Erythroblast (primary cell): ENCODE measurements around the gene CFB.
"Not testable (repeated sequence)": the region's sequence is repeated elsewhere in the genome, so short reads cannot be mapped to it uniquely, and the experiment has no call there.

Experiments
- DNase-seq, 2 experiments: peaks; one replicate each; lab custom pipeline; 2025; lab: John Stamatoyannopoulos, UW
- GATA1 ChIP-seq: IDR thresholded peaks from 2 replicates; pipeline ENCODE4 v1.6.1; 2011; ENCODE audit warnings: low read depth, mild to moderate bottlenecking, control low read depth, low read length, moderate library complexity
- POLR2A ChIP-seq: IDR thresholded peaks from 2 replicates; pipeline ENCODE4 v1.6.1; 2011; ENCODE audit warnings: mild to moderate bottlenecking, low read length

Gene CFB

GRCh38 chr6:31966997-31967925 lies 21.4 kb downstream of the CFB start:
- TF ChIP-seq POLR2A (no peak), GATA1 (no peak)
- no peak for DNase-seq

GRCh38 chr6:31967926-31968320 lies 22.0 kb downstream of the CFB start:
- no peak for DNase-seq
- no peak for TF ChIP-seq POLR2A
- no peak for TF ChIP-seq GATA1

GRCh38 chr6:31968326-31968725 lies 22.4 kb downstream of the CFB start:
- no peak for DNase-seq
- no peak for TF ChIP-seq POLR2A
- no peak for TF ChIP-seq GATA1

GRCh38 chr6:31968791-31969711 lies 23.2 kb downstream of the CFB start:
- no peak for TF ChIP-seq GATA1
- no peak for TF ChIP-seq POLR2A
- no peak for DNase-seq

- TF ChIP-seq GATA1 (no peak), POLR2A (no peak)
- peak; percentile 51 to 62 for DNase-seq
These were observed 24.1 kb downstream of the CFB start for GRCh38 chr6:31969712-31970603.

- DNase-seq = no peak
- no peak for TF ChIP-seq POLR2A
- TF ChIP-seq GATA1 = no peak
These were observed 24.8 kb downstream of the CFB start for GRCh38 chr6:31970604-31971271.

GRCh38 chr6:31971279-31971992 lies 25.5 kb downstream of the CFB start:
- no peak for DNase-seq

GRCh38 chr6:31971993-31972708 lies 26.3 kb downstream of the CFB start, which contains the start of gene DXO:
Gene DXO (minus strand): TSS chr6:31972138. CDS start chr6:31971675, 463 bp downstream.
- DNase-seq = peak; percentile 99
- no peak for TF ChIP-seq GATA1
- TF ChIP-seq POLR2A = peak; percentile 61

More at GRCh38 chr6:31971279-31971992, 25.5 kb downstream of the CFB start:
- TF ChIP-seq GATA1 (no peak), POLR2A (no peak)

- peak; percentile 47 to 60 for DNase-seq
- TF ChIP-seq GATA1 (no peak), POLR2A (peak; percentile 60)
These were observed 26.9 kb downstream of the CFB start for GRCh38 chr6:31972709-31973350.

- DNase-seq = not testable (repeated sequence)
These were observed 30.2 kb downstream of the CFB start for GRCh38 chr6:31976065-31976464.

- TF ChIP-seq GATA1 (no peak), POLR2A (no peak)
- DNase-seq = no peak
These were observed 32.0 kb downstream of the CFB start for GRCh38 chr6:31977816-31978431.
